Fibroblast of peridontal ligament (primary cell): ENCODE measurements around the gene DIO3.

Source experiments
- DNase-seq: peaks from one replicate; pipeline ENCODE4 v3.0.0-alpha.2; 2010; ENCODE audit errors: extremely low read depth

The DIO3 gene

DNA sequence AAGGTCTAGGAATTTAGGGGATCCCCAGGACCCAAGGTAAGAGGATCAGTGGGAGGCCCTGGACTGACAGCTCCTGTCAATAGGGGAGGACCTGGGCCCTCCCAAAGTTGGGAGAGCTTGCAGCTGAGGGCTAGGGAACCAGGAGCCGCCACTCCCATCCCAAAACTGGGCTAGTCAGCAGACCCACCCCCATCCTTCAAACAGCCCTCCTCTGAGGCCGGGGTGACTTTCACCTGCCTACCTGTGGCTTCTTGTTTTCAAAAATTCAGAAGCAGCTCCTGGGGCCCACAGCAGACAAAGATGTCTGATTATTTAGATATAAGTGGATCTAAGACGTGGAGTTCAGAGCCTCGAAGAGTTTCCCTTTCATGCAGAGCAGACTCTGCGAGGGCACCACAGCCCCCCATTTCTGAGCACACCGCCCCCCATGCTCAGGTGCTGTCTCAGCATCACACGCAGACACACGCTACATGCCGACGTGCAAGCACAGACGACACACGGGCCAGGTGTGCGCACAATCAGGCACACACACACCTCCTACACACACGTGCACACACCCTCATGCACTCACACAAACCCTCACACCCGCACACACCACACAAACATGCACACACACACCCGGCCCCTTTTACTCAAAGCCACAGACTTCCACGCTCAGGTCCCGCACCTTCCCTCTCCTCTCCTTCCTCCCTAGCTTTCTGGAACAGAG is 21.9 kb downstream of the DIO3 start:
- no peak for DNase-seq

DNA sequence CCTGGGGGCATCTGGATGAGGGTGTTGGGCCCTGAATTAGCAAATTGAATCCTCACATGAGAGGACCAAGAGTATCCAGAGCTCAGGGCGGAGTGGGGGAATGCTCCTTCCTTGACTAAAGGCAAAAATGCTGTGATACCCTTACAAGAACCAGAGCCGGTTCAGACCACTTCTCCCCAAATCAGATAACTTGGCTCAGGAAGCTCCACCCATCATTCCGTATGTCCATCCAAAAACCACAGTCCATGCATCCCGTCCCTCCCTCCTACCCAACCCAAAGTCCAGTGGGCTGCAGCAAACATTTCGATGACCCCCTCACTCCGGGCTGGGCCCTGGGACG is 22.4 kb downstream of the DIO3 start:
- no peak for DNase-seq

DNA sequence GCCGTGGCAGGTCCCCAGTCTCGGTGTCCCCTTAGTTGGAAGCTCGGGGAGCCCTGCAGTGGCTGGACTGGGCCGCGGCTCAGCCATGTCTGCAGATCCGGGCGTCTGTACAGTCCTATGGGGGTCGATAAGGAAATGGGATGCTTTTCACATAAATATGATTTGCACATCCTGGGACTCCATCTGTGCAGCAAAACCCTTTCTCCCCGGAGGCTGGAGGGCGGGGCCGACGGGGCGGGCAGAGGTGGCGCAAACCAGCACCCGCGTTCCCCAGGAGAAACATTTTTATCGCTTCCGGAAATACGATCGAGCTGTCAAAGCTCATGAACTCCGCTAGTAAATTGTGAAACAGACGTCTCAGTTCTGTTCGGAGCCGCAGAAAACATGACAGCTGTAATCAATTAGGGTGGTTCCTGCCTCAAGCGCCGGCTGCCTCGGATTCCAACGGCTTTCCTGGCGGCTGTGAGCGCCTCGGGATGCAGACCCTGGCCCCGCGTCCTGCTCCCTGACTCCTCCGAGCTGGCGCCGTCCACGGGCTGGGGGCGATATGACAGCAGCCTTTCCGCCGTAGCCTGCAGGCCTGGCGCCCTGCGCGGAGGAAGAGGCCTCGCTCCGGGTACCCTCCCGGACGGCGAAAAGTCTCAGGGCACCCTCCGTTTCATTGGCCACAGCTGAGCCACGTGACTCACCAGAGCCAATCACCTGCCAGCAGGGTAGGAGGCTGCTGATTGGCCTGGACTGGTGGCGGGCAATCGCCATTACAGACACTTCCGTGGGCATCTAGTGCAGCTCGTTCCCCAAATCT is 23.0 kb downstream of the DIO3 start:
- peak; percentile 76 for DNase-seq

DNA sequence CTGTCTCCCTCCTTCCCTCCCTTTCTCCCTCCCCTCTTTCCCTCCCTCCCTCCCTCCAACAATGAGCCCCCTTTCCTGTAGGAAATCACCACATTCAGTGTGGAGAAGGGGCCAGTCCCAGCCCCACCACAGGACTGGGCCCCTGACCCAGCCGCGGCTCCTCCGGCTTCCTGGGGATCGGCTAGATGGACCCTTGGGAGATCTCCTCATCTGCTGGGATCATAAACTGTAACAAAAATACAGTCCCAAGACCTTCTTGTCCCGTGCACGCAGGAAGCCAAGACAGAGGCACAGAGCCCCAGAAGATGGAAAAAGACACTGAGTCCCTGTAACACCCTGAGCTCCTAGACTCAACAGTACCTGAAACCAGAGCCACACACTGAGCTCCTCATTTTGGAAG is 23.9 kb downstream of the DIO3 start:
- DNase-seq = no peak

DNA sequence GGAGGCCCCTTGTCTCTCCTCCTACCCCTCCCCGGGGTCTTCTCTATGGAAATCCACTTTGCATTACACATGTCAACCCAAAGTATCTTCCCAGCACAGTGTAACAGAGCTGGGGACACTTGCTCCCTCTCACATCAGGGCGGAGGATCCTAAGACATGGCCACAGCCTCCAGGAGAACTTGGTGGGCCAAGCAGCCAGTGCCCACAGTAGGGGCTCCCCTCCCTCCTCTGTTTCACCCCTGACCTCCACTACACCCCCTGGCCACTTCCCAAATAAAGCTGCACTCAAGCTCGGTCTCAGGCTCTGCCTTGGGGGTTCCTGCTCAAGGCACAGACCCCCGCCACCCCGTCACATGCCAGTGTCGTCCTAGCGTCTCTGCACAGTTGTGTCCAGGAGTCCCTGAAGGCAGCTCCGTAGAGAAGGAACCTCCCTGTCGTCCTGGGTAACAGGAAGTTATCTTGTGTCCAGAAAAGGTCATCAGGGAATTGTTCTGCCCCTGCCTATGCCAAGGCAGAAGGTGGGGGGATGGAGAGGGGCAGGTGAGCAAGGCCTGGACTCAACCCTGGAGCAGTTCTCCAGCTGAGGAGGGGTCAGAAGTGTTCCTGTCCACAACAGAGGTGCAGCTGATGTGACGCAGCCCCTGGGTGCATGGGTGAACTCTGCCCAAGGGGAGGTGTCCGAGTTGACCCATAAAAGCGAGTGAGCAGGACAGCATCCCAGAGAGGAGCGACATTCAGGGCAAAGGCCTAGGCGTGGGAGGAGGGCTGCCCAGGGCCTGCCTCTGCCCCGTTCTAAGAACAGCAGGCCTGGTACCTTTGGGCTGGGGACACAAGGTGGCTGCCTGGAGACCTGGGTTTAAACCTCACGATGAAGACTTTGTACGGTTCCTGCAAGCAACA is 25.5 kb downstream of the DIO3 start:
- no peak for DNase-seq

DNA sequence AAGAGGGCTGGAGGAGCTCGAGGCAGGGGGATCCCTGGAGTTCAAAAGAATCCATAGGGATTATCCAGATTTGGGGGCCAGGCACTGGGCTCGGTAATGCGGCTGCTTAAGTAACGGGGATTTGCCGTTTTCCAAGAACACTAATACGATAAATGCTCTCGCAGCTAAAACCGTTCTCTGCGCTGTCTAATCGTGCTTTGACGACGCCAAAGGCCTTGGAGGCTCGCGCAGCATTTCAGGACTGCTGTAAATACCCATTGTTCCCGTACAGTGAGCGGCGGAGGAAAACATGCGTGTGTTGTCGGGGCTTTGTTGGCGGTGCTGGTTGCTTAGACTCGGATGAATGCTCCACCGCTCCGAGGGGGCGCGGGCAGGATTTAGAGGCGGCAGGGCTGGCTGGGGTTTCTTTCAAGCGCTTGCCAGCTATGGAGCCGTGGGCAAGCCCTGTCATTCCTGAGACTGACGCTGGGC is 26.2 kb downstream of the DIO3 start:
- no peak for DNase-seq

DNA sequence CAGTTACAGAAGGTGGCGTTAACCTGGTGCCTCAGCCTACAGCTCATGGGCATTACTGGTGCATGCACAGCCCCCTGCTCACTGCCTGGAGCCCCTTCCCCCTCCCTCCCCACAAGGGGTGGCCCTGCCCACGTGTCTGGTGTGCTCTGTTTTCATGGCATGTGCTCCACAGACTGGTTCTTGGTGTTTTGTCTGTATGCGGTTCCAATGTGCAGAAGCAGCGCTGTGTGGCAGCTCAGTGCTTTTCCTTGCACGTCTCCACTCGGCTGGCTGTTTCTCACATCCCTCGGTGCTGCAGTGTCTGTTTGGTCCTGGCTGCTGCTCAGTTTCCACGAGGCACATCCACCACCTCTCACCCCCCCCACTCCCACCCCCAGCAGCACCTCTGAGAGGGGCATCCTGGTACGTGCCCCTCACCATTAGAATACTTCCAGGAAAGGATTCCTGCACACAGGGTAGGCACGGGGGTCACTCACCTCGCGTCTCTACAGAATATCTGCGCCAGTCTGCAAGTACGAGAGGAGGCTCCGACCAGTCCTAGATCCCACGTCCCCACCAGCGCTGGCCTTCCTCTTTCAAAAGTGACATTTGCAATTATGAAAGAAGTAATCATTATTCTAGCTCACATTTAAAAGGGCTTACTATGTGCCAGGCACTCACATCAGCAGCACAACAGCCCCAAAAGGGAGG is 27.1 kb downstream of the DIO3 start:
- DNase-seq = no peak

DNA sequence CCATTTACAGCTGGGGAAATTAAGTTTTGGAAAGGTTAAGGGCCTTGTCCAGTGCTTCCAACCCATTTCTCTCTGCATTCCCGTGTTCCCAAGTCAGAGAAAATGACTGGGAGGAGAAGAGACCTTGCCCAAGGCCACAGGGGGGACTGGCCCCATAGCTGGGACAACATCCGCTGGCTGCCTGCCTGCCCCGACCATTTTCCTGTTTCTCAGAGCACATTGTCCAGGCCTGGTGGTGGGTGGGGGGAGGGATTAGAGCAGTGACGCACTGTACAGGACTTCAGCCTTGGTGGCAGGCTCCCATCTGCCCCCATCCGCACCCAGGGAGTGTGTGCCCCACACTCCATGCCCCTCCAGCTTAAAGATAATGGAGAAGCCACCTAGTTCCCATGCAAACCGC is 27.7 kb downstream of the DIO3 start:
- no peak for DNase-seq

DNA sequence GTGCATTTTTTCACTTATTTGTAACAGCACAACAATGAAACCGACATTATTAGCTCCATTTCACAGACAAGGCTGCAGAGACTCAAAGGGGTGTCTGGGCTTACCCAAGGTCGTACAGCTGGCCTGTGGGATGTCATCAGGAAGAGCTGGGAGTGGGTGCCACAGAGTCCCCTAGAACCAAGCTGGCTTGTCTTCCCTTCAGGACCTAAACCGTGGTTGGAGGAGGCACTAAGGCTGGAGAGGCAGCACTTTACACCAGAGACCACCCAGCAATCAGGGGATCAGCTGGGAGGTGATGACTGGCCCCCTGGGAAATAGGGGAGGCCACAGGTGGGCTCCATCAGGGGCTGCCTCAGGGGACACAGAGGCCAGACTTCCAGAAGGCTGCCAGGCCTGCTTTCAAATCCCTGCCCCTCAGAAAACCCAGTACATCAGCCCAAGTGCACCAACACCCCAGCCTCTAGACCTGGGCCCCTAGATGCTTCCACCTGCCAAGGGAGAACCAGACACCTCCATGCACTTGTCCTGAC is 28.3 kb downstream of the DIO3 start:
- no peak for DNase-seq

DNA sequence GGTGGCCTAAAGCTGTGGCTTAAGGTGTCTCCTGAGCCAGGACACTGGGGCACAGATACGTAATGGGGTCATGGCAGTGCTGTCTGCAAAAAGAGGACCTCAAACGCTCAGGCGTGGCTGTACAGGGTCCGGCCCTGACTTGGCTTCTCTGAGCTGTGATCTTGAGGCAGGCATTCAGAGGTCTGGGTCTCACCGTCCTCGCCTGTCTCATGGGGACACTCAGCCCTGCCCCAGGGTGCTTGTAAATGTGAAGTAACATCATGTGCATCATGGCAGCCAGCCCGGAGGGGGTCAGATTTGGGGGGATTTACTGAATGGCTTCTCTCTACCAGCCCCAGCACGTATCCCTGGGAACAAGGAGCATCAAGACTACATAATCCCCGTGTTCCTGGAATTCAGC is 28.8 kb downstream of the DIO3 start:
- no peak for DNase-seq

DNA sequence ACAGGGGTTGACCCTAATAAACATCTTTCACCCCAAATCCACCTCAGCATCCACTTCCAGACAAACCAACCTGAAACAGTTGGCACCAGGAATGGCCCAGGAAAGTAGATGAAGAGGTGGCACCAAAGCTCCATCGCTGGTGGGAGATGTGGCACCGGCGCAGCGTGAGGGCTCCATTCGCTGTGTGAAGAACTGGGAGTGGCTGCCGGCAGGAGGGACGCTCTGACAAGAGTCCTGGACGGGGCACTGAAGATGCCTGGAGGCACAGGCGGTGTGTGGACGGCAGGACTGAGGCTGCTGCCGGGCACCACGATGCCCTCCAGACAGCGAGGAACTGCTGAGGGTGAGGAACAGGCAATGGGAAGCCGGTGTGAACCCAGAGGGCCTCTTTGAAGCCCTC is 29.3 kb downstream of the DIO3 start:
- DNase-seq = no peak

DNA sequence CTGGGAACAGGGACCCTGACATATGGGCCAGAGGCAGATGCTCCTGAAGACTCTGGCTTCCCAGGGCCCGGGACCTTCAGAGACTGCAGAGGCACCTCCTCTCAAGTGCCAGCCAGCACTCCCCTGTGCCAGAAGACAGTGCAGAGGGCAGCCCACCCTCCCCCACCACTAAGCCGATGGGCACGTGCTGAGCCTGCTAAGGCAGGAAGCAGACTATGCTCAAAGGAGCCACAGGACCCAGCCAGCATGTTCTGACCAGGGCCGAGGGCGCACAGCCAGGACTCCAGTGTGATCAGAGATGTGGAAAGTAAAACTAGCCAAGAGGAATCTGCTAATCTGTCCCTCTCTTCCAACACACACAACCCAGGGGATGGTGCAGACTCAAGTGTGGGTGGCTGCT is 29.8 kb downstream of the DIO3 start:
- no peak for DNase-seq

DNA sequence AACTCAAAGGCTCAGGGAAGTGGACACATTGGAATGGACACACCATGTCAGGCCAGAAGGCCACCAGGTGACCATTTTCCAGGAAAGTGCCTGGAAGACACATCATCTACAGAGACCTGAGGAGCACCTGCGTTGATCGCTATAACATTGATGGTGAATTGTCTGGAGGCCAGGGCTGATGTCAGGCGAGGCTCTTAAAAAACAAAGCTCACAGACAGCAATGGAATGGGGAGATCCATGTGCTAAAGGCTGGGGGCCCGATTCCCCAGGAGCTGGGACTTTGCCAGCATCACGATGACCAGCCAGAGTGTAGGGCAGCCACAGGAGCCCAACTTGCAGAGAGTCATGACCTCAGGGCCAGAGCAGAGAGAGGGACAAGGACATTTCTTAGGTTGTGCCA is 30.3 kb downstream of the DIO3 start:
- no peak for DNase-seq

DNA sequence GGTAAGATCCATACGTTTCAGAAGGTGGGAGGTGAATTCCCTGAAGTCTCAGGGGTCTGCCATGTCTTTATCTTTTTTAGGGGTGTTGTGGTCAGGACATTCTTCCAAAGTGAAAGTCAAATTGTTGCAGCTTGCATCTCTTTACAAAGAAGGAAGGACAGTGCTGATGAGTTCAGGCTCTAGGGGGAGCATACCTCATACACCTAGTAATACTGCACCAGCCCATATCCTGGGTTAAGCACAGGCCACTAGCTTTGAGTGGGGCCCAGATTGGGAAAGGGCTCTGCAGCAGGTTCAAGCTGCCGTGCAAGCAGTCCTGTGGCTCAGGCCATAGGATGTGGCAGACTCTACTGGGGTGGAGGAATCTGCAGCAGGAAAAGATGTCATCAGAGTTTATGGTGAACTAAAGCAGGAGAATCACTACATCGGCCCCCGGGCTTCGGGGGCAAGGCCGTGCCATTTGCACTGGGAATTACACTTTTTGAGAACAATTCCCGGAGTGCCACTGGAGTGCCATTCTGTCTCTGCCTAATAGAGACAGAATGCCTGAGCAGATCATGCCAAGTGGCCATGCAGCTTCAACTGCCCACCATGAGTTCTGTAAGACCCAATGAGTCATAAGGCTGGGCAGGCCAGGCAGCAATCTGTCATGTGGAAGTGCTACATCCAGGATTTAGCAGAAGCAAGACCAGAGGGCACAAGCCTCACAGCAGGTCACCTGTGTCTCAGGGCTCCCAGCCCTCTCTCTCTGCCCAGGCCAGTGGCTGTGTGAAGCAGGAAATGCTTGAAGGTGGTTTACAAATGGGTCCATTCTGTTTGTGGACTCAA is 32.3 kb downstream of the DIO3 start:
- no peak for DNase-seq

DNA sequence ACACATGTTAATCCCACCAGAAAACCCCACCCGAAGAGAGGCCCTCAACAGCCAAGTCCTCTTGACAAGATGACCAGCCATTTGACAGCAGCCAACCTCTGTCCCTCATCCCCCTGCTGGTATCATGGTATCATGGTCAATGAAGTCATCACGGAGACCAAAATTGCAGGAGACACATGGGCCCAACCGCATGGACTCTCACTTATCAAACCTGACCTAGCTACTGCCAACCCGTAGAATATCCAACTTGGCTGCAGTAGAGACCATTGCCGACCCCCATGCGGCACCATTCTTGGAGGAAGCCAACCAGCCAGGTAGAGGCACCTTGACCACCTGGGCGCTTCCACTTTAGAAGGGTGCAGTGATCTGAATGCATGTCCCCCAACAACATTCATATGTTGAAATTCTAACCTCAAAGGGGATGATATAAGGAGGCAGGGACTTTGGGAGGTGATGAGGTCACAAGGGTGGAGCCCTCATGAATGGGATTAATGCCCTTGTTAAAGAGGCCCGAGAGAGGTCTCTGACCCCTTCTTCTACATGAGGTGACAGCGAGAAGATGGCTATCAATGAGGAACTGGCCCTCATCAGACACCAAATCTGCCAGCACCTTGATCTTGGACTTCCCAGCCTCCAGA is 33.3 kb downstream of the DIO3 start:
- no peak for DNase-seq

DNA sequence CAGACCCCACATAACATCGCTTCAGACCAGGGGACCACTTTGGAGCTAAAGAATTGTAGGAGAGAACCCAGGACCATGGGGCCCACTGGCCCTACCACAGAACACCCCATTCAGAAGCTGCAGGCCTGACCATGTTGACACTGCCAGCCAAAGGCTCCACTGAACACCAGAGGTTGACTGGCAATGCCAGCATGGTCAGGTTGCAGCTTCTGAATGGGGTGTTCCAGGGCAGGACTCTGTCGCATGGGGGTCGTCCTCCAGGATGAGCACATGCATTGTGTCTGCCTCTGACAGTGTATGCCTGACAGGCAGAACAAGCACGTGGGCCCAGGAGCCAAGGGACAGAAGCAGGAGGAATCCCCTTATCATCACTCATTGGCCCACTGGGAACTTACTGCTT is 34.1 kb downstream of the DIO3 start:
- no peak for DNase-seq

DNA sequence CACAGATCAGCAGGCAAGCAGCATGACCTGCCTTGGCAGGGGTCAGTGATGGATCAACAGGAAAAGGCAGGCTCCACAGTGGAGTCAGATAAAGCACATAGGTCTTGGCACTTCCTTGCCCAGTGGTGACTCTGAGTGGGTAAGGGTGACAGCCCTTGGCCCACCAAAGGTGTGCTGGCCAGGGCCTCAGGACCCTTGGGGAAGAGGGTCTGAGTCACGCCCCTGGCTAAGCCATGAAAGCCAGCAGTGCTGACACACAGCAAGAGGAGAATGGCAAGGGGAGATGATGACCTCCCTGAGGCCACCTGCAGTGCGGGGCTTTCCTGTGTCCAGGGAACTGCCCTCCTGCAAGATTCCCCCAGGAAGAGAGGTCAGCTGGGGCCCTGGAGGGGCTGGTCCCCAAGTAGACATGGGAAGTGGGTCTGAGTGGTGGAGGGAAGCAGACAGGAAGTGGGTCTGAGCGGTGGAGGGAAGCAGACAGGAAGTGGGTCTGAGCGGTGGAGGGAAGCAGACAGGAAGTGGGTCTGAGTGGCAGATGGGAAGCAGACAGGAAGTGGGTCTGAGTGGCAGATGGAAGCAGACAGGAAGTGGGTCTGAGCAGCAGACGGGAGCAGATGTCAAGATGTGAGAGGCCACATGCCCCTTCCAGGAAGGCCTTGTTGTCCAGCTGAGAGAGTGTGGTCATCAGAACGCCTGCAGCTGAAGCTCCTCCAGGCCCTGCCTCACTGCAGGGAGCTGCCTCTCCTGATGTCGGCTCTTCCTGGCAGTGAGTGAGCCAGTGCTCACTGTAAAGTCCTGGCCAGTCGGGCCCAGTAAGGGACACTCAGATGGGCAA is 34.8 kb downstream of the DIO3 start:
- DNase-seq = no peak

DNA sequence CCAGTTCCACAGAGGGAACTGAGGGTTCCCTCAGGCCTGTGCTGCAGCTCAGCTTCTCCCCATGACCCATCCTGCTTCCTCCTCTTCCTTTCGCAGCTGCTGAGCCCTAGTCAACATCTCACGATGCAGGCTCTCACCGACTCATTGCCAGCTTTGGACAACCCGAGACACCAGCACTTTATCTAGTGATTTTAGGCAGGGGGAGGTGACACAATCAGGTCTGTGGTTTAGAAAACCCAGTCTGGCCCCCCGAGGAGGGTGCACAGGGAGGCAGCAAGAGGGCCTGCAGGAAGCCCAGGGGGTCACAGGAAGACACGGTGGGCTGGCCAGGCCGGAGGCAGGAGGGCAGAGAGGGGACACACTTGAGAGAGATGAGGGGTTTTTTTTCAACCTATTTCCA is 35.4 kb downstream of the DIO3 start:
- DNase-seq = no peak

DNA sequence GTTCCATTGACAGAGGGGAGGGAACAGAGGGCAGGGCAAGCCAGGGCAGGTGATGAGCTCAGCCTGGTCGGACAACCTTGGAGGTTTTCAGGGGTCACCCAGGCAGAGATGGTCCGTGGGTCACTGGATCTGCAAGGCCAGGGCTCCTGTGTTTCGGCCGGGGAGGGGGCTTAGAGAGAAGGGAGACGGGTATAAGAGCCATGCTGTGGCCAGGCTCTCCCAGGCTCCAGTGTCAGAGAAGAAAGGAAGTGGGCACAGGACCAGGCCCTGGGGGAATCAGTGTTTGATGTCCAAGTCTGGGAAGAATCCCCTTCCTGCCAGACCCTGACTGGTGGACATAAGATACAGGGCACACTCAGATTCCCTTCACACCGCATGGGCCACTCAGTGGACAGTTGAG is 36.9 kb downstream of the DIO3 start:
- DNase-seq = no peak
